Measurements from ENCODE around the gene F12. TPM values are rescaled to one million over a fixed set of nuclear protein-coding genes. Genes with fewer than 3 reads are reported as not detected.

The F12 gene
- total RNA-seq, 1 experiment from 2014 or later: 10.0 TPM

DNA sequence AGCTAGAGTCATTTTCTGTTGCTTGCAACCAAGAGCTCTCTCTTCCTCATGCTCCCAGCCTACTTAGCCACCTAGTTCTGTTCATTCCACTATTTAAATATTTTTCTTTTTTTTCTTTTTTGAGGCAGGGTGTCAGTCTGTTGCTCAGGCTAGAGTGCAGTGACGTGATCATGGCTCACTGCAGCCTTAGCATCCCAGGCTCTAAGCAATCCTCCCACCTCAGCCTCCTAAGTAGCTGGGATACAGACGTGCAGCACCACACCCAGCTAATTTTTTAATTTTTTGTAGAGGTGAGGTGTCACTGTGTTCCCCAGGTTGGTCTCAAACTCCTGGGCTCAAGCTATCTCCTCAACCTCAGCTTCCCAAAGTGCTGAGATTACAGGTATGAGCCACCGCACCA is 5.1 kb upstream of the F12 start (continued):
- TF ChIP-seq, protein P1, sequence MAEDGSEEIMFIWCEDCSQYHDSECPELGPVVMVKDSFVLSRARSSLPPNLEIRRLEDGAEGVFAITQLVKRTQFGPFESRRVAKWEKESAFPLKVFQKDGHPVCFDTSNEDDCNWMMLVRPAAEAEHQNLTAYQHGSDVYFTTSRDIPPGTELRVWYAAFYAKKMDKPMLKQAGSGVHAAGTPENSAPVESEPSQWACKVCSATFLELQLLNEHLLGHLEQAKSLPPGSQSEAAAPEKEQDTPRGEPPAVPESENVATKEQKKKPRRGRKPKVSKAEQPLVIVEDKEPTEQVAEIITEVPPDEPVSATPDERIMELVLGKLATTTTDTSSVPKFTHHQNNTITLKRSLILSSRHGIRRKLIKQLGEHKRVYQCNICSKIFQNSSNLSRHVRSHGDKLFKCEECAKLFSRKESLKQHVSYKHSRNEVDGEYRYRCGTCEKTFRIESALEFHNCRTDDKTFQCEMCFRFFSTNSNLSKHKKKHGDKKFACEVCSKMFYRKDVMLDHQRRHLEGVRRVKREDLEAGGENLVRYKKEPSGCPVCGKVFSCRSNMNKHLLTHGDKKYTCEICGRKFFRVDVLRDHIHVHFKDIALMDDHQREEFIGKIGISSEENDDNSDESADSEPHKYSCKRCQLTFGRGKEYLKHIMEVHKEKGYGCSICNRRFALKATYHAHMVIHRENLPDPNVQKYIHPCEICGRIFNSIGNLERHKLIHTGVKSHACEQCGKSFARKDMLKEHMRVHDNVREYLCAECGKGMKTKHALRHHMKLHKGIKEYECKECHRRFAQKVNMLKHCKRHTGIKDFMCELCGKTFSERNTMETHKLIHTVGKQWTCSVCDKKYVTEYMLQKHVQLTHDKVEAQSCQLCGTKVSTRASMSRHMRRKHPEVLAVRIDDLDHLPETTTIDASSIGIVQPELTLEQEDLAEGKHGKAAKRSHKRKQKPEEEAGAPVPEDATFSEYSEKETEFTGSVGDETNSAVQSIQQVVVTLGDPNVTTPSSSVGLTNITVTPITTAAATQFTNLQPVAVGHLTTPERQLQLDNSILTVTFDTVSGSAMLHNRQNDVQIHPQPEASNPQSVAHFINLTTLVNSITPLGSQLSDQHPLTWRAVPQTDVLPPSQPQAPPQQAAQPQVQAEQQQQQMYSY (CRISPR knock-in tag; IDR thresholded peaks at IDR 0.05): no peak
- TF ChIP-seq TCF7 (CRISPR knock-in tag; IDR thresholded peaks at IDR 0.05; ENCODE audit: low read depth) (no peak), ELF4 (CRISPR knock-in tag; IDR thresholded peaks at IDR 0.05; ENCODE audit: low read depth) (no peak), RELA (CRISPR knock-in tag; IDR thresholded peaks at IDR 0.05; ENCODE audit: borderline replicate concordance) (no peak)
- TF ChIP-seq, protein P2, sequence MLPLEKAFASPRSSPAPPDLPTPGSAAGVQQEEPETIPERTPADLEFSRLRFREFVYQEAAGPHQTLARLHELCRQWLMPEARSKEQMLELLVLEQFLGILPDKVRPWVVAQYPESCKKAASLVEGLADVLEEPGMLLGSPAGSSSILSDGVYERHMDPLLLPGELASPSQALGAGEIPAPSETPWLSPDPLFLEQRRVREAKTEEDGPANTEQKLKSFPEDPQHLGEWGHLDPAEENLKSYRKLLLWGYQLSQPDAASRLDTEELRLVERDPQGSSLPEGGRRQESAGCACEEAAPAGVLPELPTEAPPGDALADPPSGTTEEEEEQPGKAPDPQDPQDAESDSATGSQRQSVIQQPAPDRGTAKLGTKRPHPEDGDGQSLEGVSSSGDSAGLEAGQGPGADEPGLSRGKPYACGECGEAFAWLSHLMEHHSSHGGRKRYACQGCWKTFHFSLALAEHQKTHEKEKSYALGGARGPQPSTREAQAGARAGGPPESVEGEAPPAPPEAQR (CRISPR knock-in tag; IDR thresholded peaks at IDR 0.05): no peak
- TF ChIP-seq, protein P3, sequence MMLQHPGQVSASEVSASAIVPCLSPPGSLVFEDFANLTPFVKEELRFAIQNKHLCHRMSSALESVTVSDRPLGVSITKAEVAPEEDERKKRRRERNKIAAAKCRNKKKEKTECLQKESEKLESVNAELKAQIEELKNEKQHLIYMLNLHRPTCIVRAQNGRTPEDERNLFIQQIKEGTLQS (CRISPR knock-in tag; conservative IDR thresholded peaks at IDR 0.05): no peak
- TF ChIP-seq, protein P4, sequence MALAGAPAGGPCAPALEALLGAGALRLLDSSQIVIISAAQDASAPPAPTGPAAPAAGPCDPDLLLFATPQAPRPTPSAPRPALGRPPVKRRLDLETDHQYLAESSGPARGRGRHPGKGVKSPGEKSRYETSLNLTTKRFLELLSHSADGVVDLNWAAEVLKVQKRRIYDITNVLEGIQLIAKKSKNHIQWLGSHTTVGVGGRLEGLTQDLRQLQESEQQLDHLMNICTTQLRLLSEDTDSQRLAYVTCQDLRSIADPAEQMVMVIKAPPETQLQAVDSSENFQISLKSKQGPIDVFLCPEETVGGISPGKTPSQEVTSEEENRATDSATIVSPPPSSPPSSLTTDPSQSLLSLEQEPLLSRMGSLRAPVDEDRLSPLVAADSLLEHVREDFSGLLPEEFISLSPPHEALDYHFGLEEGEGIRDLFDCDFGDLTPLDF (CRISPR knock-in tag; IDR thresholded peaks at IDR 0.05): no peak

DNA sequence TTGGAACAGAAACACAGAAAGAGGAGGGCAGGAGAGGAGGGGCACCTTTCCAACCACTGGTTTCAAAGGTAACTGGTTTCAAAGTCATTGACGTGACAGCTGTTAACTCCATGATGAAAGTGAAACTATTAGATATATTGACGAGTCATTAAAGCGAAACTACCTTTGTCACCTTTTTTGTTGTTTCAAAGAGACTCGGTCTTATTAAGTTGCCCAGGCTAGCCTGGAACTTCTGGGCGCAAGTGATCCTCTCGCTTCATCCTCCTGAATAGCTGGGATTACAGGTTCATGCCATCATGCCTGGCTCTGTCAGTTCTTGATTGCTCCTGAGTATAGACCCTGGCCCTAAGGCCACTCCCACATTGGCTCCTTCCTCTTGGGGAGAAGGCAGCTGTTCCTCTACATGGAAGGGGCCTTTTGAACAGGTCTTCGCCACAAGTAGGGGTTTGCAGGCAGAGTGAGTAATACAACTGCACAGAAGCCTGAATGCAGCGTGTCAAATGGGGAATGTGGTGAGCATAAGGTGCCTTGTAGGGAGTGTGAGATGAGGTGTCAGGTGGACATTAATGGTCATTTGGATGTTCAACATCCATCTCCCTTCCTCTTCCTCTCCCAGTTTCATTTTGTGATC is 3.4 kb upstream of the F12 start:
- POLR2A ChIA-PET: no interaction called here
- CTCF ChIA-PET: interaction anchor here (0.7 to 1.6 kb wide), 3 partner anchors 9 to 708 kb away, joined by 3 to 6 read pairs (median 4); no protein-coding TSS in a partner anchor
- Mint-ChIP-seq H3K4me3 (no peak overlapping the region), H3K27me3 (ENCODE audit: low read depth) (peaks cover 71% of the 10 kb centered on the region), H3K9me3 (no peaks in the 10 kb centered on the region), H3K27ac (no peak overlapping the region), H3K36me3 (no peaks in the 10 kb centered on the region), H3K4me1 (no peaks in the 10 kb centered on the region)
- no peak for ATAC-seq
- TF ChIP-seq ZBTB21 (CRISPR knock-in tag; IDR thresholded peaks at IDR 0.05; ENCODE audit: borderline replicate concordance): no peak
- TF ChIP-seq, protein P5, sequence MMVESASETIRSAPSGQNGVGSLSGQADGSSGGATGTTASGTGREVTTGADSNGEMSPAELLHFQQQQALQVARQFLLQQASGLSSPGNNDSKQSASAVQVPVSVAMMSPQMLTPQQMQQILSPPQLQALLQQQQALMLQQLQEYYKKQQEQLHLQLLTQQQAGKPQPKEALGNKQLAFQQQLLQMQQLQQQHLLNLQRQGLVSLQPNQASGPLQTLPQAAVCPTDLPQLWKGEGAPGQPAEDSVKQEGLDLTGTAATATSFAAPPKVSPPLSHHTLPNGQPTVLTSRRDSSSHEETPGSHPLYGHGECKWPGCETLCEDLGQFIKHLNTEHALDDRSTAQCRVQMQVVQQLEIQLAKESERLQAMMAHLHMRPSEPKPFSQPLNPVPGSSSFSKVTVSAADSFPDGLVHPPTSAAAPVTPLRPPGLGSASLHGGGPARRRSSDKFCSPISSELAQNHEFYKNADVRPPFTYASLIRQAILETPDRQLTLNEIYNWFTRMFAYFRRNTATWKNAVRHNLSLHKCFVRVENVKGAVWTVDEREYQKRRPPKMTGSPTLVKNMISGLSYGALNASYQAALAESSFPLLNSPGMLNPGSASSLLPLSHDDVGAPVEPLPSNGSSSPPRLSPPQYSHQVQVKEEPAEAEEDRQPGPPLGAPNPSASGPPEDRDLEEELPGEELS (CRISPR knock-in tag; IDR thresholded peaks at IDR 0.05): no peak
- no peak for DNase-seq (ENCODE audit: low spot score)

DNA sequence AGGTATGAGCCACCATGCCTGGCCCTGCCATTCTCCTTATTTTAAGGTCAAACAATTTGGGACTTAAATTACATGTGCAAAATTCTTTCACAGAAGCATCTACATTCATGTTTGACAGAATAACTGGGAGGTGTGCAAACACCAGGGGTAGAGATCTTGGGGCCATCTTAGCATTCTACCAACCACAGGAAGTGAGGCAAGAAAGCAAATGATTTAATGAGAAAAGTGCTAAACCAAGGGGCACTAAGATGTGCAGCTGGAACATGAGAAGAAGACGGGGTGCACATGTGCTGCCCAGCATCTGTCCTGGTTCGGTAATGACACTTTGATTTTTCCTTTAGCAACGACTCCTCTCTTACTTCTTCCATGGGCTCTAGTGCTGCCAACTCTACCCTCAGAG is 1.2 kb upstream of the F12 start:
- no peak for ATAC-seq
- Mint-ChIP-seq H3K4me1 (no peaks in the 10 kb centered on the region), H3K27ac (no peak overlapping the region), H3K4me3 (no peak overlapping the region), H3K36me3 (no peaks in the 10 kb centered on the region), H3K9me3 (no peaks in the 10 kb centered on the region), H3K27me3 (ENCODE audit: low read depth) (peaks cover 84% of the 10 kb centered on the region)
- DNase-seq (ENCODE audit: low spot score): no peak
- ChIA-PET CTCF (no interaction called here), POLR2A (no interaction called here)
- TF ChIP-seq NR3C1 (CRISPR knock-in tag; conservative IDR thresholded peaks at IDR 0.05; ENCODE audit: low read depth): no peak
- TF ChIP-seq, protein P6, sequence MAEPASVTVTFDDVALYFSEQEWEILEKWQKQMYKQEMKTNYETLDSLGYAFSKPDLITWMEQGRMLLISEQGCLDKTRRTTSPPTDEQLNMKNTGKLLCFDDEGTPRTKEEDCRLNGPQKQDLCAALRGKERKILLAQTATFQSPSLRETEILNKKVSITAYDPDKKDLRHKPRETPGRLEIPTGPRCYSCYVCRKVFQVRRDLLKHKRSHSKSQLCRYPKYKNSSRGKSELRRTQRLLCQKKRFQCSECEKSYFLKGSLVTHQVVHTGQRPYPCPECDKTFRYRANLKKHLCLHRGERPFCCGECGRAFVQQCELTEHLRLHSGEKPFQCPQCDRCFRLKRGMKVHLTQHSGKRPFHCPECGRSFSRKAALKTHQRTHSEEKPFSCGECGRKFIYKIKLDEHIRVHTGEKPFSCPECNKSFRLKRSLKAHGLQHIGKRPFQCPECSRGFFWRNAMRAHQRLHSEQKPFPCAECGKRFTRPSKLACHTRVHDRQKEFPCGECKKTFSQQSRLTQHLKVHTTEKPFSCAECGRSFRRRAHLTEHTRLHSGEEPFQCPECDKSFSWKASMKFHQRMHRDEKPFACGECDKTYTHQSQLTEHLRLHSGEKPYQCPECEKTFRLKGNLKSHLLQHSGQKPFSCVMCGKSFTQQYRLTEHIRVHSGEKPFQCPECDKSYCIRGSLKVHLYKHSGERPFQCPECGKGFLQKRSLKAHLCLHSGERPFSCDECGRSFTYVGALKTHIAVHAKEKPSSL (CRISPR knock-in tag; conservative IDR thresholded peaks at IDR 0.05): no peak
- TF ChIP-seq ETV6 (CRISPR knock-in tag; IDR thresholded peaks at IDR 0.05): no peak
- no peak for TF ChIP-seq CREB1 (CRISPR knock-in tag; IDR thresholded peaks at IDR 0.05)
- no peak for TF ChIP-seq MYBL2 (CRISPR knock-in tag; IDR thresholded peaks at IDR 0.05)
- TF ChIP-seq KAT7 (CRISPR knock-in tag; IDR thresholded peaks at IDR 0.05; ENCODE audit: borderline replicate concordance): no peak
- TF ChIP-seq, protein P7, sequence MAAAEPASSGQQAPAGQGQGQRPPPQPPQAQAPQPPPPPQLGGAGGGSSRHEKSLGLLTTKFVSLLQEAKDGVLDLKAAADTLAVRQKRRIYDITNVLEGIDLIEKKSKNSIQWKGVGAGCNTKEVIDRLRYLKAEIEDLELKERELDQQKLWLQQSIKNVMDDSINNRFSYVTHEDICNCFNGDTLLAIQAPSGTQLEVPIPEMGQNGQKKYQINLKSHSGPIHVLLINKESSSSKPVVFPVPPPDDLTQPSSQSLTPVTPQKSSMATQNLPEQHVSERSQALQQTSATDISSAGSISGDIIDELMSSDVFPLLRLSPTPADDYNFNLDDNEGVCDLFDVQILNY (CRISPR knock-in tag; IDR thresholded peaks at IDR 0.05): no peak
- no peak for TF ChIP-seq ZNF232 (CRISPR knock-in tag; IDR thresholded peaks at IDR 0.05)
- TF ChIP-seq JAZF1 (CRISPR knock-in tag; IDR thresholded peaks at IDR 0.05): no peak
- no peak for TF ChIP-seq PRRX2 (CRISPR knock-in tag; IDR thresholded peaks at IDR 0.05)
- TF ChIP-seq, protein P8, sequence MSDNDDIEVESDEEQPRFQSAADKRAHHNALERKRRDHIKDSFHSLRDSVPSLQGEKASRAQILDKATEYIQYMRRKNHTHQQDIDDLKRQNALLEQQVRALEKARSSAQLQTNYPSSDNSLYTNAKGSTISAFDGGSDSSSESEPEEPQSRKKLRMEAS (CRISPR knock-in tag; IDR thresholded peaks at IDR 0.05): no peak

Data from WTC11 (cell line).